GM18867 (cell line): ENCODE results near the gene PARP9.
A peak's percentile ranks its signal among the peaks of the same experiment; 100 is the strongest.
"Not testable (repeated sequence)": the region's sequence is repeated elsewhere in the genome, so short reads cannot be mapped to it uniquely, and the experiment has no call there.

ENCODE experiments used
- ATAC-seq: cut with Tn5 transposase; IDR thresholded peaks from one replicate; pipeline ENCODE4 v1.9.1; 2021; ENCODE audit warnings: mild to moderate bottlenecking, moderate library complexity; ENCODE audit not compliant: unreplicated experiment

The PARP9 gene

DNA sequence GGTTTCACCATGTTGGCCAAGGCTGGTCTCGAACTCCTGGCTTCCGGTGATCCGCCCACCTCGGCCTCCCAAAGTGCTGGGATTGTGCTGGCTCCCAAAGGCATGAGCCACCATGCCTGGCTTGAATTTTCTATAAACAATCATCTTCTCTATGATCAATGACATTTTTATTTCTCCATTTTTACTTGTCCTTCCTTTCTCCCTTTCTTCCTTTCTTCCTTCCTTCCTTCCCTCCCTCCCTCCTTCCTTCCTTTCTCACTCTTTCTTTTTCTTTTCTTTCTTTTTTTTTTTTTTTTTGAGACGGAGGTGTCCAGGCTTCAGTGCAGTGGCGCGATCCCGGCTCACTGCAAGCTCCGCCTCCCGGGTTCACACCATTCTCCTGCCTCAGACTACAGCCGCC is 40.8 kb downstream of the PARP9 start:
- ATAC-seq, result no peak

DNA sequence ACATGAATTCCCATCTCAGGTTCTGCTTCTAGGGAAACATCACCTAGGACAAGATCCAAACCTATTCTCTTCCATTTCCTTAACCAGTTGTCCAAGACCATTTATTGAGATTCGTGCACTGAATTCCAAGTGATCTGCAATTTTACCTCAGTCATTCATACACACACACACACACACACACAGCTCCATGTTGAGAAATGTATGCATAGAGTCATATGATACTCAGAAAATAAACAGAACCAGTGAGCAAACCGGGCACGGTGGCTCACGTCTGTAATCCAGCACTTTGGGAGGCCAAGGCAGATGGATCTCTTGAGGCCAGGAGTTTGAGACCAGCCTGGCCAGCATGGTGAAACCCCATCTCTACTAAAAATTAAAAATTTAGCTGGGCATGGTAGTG is 43.2 kb downstream of the PARP9 start:
- ATAC-seq, result no peak

DNA sequence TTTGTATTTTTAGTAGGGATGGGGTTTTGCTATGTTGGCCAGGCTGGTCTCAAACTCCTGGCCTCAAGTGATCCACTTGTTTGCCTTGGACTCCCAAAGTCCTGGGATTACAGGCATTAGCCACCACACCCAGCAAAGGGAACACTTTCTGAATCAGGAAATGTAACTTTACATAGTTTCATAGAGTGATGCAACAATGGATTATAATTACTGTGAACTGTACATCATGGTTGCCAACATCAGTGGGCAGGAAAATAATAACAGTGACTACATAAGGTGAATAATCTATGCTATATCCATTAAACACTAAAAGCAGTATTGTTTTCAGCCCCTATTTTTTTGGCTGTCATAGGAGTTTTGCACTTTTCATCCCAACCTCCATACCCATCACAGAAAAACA is 44.4 kb downstream of the PARP9 start:
- ATAC-seq, result no peak

DNA sequence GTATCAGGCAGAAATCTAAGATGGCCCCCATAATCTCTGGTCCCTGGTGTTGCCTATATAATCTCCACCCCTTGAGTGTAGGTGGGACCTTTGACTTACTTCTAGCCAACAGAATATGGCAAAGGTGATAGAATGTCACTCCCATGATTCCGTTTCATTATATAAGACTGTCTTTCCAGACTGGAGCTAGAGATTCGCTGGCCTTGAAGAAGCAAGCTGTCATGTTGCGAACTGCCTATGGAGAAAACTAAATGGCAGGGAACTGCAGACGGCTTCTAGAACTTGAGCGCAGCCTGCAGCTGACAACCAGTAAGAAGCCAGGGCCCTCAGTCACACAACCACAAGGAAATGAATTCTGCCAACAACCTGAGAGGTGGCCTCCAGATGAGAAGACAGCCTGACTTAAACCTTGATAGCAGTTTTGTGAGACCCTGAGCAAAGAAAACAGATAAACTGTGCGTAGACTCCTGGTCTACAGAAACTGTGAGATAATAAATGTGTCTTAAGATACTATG is 47.2 kb downstream of the PARP9 start:
- no peak for ATAC-seq

DNA sequence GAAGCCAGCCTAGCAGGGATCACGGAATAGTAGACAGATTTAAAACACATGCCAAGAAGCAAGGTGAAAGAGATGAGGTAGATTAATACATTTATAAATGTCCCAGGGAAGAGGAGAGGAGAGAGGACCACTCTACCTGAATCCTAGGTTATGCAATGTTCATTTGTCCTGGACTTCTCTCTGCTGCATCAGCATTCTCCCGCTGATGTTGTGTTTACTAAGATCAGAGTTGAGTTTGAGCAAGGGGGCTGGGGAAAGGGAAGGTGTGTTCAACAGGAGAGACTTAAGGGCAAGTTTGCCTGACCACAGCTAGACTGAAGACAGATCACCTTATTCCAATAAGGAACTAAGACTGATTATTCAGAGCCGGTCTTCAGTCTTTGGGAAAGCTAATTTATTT is 48.2 kb downstream of the PARP9 start:
- no peak for ATAC-seq

DNA sequence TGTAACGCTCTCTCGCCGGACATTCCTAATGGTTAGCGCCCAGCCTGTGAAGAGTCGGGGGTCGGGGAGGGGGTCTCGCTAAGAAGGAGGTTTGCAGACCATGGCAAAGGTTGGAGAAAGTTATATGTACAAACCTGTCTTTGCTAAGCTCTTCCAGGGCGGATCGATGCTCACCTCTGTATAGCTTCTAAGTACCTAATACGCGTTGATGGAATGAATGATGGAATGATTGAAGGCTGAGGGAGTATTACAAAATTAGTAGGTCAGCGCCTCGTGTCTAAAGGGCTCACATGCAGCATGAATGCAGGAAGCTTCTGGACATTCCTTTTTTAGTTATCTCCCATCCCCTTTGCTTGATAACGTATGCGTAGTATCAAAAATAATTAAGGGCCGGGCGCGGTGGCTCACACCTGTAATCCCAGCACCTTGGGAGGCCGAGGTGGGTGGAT is 49.1 kb downstream of the PARP9 start:
- ATAC-seq, result no peak

DNA sequence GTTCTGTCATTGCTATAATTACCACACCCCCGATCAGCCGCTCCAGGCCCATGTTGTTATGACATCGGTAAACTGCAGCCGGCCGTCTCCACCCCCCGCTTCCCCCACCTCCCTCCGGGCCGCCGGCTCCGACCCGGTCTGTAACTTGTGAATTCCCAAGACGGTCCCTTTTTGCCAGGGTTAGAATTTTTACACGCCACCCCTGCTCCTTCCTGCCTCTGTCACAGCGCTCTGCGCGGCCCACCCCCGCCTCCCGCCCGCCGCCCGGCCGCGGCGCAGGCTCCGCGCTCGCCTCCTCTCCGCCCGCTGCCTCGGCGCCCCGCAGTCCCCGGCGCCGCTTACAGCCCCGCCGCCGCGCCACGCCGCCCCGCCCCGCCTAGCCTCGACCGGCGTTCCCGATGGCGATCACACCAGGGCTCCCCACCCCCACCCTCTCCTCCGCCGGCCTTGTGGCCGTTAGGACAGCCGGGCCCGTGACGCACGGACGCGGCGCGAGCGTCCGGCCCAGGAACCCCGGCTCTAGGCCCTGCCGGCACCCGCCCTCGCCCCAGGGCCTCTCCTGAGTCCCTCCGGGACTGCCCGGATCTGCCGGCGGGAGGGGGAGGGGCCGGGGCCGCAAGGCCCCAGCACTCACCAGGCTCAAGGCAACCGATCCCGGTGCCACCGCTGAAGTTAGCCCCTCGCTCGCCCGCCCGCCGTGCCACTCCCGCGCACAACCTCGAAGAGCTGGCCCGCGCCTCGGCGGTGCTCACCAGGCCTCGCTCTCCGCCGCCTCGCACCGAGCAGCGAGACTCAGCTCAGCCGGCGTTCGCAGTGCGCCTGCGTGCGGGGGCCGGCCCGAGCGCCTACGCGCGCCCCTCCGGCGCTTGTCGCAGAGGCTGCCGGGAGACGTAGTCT is 49.7 kb downstream of the PARP9 start, which contains the start of gene KPNA1:
Gene KPNA1 (minus strand): TSS at position 817 of the 897 bp plus-strand sequence. CDS start 18,374 bp downstream, outside the sequence.
- ATAC-seq, result peak; percentile 85

DNA sequence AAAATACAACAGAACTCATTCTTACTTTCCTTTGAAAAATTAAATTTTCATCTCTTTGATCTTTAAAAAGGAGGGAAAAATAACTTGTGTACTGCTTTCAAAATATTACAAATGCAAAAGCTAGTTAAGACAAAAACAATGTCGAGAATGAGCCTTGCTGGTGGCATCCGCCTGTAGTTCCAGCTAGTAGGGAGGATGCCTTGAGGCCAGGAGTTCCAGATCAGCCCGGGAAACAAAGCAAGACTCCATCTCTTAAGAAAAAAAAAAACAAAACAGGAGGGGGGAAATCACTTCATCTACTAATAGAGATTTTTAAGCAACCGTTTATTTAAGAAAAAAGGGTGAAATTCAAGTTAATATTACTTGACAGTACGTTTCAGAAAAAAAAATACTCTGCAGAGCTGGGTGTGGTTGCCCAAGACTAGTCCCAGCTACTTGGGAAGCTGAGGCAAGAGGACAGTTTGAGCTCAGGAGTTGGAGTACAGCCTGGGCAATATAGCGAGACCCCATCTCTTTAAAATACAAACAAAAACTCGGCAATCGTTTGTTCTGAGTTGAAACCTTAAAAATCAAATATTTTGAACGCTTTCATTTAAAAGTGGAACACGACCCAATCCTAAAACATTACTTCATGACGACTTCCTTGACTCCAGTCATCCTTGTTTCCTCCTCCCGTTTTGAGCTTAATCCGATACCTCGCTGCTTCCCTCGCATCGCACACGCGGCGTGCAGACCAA is 50.5 kb downstream of the PARP9 start:
- no peak for ATAC-seq

DNA sequence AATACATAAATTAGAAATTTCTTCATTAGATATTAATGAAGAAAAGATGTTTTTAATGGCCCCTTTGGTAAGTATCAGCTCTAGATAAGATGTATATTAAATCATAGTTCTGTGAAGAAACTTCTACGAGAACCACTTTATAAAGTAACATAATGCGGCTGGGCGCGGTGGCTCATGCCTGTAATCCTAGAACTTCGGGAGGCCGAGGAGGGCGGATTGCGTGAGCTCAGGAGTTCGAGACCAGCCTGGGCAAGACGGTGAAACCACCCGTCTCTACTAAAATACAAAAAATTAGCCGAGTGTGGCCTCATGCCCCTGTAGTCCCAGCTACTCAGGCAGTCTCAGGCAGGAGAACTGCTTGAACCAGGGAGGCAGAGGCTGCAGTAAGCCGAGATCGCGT is 51.8 kb downstream of the PARP9 start:
- ATAC-seq, result no peak

DNA sequence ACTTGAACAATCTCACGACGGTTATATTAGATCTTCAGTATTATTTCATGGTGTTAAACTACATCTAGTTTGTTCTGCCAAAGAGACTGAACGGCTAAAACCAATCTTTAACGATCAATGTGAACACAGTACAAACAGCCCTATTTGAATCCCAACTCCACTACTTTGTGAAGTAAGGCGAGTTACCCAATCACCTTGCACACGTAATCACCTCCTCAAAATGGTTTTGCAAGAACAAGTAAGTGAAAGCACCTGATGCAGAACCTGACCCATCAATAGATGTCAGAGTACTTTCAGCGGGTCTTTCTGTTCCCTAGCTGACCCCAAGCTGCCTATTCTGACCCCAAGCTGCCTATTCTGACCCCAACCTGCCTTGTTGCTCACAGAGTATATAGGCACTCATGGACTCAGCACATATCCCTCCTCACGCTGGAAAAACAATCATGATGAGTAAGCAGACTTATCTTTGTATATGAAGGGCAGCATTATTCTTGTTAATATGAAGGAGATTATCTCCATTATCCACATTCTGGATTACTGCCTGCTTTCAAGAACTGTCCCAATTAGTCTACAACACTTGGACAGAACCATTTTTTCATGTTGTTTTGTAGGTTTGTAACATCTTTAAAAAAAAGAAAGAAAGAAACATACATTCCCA is 53.1 kb downstream of the PARP9 start:
- no peak for ATAC-seq

DNA sequence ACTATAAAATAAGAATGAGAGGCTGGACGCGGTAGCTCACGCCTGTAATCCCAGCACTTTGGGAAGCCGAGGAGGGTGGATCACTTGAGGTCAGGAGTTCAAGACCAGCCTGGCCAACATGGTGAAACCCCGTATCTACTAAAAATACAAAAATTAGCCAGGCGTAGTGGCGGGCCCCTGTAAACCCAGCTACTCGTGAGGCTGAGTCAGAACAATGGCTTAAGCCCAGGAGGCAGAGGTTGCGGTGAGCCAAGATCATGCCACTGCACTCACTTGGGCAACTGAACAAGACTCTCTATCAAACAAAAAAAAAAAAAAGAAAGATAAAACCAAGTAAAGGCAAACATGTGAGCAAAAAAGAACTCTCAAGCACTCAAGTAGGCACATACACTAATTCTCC is 55.2 kb downstream of the PARP9 start:
- peak; percentile 56 for ATAC-seq

DNA sequence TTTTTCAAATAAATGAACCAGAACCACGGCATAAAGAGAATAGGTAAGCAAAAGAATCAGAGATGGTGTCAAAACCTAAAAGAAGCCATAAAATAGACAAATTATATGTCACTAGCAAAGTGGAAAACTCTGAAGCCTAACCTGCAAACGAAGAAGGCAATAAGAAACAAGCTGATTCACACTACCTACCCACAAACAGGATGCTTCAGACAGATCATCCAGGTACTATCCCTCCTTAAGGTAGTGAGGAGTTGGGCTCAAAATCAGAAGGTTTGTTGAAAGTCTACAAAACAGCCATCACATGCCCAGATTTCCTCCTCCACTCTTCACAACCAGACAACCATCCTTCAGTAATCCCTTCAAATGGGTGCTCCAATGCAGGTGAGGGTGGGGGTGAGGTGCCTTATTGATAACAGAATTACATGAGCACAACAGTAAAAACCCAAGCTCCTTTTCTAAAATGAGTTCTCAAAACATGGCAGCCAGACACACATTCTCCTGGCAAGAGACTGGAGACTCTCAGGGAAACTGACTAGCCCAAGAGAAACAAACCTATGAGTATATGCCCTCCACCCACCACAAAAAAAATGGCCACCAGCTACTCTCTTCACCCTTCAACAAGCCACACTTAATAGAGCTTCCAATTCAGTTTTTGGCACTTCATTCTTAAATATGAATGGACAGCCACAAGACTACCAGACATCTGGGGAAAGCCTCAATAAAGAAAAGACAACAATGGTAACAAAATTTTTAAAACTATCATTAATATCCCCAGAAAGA is 55.8 kb downstream of the PARP9 start:
- ATAC-seq, result no peak

DNA sequence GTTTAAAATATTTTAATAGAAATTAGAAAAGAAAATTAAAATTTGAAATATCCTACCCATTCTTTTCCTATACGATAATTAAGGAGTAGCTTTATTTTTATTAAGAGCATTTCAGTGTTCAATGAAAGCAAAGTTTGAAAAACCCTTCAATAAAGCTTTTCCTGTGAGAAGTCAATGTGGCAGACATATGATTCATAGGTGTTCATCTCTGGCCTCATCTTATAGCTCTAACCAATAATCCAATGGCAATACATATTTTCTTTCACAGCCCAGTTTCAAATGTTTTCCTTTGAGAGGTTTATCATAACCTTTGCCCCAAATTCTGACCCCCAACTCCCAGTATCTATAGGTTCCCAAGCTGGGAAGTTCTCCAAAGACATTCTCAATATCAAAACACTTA is 57.6 kb downstream of the PARP9 start:
- no peak for ATAC-seq

DNA sequence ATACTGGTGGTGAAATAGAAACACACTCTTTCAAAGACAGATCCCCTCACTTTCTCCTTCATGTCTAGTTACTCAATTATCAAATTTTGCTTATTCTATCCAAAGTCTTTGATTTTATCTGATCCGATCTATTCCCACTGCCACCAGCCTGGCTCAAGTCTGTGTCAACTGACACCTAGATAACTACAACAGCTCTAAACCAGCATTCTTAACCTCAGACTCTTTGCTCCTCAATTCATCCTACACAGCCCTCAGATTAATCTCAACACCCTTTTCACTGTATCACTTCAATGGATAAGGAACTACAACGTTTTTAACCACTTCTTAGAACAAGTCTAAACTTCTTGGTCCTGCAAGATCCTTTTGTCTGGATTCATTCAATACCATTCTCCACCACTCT is 58.4 kb downstream of the PARP9 start:
- no peak for ATAC-seq

DNA sequence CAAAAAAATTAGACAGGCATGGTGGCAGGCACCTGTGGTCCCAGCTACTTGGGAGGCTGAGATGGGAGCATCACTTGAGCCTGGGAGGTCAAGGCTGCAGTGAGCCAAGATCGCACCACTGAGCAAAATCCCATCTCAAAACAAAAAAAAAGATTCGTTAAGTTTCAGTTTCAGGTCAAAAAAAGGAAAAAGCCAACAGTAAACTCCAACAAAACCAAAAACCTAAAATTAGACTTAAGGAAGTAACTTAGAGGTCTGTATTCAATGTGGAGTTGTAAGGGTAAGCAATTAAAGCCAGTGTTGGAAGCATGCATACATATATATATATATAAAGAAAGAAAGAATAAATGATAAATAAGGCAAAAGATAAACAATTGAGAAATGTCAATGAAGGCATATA is 61.2 kb downstream of the PARP9 start:
- no peak for ATAC-seq

DNA sequence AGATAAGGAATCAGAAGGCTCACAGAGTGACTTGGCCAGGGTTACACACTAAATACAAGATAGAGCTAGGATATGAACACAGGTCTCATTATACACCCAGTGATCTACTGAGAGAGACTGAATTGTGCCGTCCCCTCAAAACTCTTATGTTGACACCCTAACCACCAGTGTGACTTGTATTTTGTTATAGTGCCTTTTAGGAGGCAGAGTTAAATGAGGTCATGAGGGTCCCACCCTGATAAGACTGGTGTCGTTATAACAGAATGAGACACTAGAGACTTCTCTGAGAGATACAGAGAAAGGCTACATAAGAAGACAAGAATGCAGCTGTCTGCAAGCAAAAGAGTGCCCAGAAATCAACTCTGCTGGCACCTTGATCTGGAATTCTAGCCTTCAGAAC is 62.0 kb downstream of the PARP9 start:
- no peak for ATAC-seq

DNA sequence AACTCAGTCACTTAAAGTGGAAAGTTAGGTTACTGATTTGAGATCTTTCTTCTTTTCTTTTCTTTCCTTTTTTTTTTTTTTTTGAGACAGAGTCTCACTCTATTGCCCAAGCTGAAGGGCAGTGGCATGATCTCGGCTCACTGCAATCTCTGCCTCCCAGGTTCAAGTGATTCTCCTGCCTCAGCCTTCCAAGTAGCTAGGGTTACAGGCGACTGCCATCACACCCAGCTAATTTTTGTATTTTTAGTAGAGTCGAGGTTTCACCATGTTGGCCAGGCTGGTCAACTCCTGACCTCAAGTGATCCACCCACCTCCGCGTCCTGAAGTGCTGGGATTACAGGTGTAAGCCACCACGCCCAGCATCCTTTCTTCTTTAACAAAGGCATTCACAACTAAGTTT is 63.1 kb downstream of the PARP9 start:
- not testable (repeated sequence) for ATAC-seq

DNA sequence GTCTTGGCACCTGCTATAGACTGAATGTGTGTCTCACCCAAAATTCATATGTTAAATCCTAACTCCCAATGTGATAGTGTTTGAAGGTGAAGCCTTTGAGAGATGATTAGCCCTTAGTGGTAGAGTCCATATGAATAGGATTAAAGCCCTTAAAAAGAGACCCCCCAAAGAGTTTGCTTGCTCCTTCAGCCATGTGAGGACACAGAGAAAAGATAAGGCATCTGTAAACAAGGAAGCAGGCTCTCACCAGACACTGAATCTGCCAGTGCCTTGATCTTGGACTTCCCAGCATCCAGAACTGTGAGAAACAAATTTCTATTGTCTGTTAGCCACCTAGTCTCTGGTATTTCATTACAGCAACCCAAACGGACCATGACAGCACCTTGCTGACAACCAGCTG is 65.9 kb downstream of the PARP9 start:
- ATAC-seq, result no peak

DNA sequence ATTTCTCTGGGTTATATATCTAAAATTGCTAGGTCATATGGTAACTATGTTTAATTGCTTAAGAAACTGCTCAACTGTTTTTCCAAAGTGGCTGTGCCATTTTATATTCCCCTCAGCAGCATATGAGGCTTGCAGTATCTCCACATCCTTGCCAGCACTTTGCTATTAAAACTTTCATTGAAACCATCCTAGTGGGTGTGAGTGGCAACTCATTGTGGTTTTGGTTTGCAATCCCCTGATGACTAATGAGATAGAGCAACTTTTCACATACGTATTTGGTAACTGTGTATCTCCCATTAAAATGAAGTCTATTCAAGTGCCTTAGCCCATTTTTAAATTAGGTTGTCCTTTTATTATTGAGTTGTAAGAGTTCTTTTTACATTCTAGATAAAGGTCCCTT is 66.7 kb downstream of the PARP9 start:
- peak; percentile 96 for ATAC-seq

DNA sequence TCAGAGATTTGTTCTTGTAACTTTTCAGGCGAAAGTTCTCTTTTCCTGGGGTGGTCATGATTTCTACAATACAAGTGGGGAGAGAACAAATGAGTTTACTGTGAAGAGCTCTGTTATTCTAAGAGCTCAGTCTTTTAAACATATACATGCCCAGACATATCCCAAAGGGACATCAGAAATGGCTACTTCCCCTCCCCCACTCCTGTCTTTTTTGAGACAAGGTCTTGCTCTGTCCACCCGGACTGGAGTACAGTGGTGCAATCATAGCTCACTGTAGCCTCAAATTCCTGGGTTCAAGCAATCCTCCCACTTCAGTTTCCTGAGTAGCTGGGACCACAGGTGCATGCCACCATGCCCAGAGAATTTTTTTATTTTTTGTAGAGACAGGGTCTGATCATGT is 67.6 kb downstream of the PARP9 start:
- no peak for ATAC-seq

DNA sequence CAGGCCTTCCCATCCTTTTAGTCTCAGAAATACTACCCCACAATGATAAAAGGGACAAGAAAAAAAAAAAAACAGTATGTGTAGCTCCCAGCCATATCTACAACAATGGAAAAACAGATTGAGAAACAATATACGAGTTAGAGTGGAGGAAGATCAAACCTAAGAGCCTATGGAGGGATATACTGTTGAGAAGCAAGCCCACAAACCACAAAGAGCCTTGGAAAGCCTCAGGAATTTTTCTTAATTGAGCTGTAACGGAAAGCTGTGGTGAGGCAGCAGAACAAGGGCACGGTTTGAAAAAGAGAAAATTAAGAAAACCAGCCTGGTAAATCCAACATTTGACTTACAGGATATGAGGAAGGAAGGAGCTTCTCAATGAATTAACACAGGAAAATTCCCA is 70.8 kb downstream of the PARP9 start:
- no peak for ATAC-seq
